HG02588 (cell line): ENCODE results near the gene EIF4EBP3.
"Not testable (repeated sequence)": the region's sequence is repeated elsewhere in the genome, so short reads cannot be mapped to it uniquely, and the experiment has no call there.

Source experiments
- ATAC-seq: cut with Tn5 transposase; IDR thresholded peaks from one replicate; pipeline ENCODE4 v1.9.1; 2021; ENCODE audit warnings: mild to moderate bottlenecking, moderate library complexity; ENCODE audit not compliant: unreplicated experiment

EIF4EBP3 gene

DNA sequence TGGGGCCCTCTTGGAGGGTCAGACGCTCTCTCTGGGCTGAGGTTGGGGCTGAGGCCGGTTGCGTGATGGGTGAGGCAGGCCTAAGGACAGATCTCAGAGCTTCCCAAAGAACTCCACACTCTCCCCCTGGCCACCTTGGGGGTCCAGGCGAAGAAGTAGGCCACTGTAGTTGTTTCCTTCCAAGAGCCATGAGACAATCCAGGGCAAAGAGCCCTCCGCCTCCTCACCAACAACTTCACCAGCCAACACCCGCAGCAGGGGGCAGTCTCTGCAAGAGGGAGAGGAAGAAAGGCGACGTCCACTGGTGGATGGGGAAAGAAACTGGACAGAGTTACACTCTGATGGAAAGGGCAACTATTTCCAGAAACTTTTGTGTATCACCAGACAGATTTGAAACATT is 27.8 kb downstream of the EIF4EBP3 start:
- no peak for ATAC-seq

GRCh38 chr5:140576776-140577201 is 29.3 kb downstream of the EIF4EBP3 start:
- ATAC-seq: no peak

DNA sequence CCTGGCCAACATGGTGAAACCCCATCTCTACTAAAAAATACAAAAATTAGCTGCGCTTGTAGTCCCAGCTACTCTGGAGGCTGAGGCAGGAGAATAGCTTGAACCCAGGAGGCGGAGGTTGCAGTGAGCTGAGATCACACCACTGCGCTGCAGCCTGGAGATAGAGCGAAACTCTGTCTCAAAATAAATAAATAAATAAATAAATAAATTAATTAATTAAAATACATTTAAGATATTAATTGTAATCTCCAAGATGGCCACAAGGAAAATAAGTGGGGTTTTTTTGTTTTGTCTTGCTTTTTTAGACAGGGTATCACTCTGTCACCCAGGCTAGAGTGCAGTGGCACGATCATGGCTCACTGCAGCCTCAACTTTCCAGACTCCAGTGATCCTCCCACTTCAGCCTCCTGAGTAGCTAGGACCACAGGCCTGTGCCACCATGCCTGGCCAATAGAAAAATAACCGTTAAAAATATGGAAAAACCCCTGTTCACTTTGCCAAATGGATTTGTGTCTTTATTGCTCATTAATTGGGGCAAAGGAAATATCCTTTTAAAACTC is 31.8 kb downstream of the EIF4EBP3 start:
- ATAC-seq: not testable (repeated sequence)

- ATAC-seq: no peak
These were observed 40.0 kb downstream of the EIF4EBP3 start for GRCh38 chr5:140587495-140587894.

DNA sequence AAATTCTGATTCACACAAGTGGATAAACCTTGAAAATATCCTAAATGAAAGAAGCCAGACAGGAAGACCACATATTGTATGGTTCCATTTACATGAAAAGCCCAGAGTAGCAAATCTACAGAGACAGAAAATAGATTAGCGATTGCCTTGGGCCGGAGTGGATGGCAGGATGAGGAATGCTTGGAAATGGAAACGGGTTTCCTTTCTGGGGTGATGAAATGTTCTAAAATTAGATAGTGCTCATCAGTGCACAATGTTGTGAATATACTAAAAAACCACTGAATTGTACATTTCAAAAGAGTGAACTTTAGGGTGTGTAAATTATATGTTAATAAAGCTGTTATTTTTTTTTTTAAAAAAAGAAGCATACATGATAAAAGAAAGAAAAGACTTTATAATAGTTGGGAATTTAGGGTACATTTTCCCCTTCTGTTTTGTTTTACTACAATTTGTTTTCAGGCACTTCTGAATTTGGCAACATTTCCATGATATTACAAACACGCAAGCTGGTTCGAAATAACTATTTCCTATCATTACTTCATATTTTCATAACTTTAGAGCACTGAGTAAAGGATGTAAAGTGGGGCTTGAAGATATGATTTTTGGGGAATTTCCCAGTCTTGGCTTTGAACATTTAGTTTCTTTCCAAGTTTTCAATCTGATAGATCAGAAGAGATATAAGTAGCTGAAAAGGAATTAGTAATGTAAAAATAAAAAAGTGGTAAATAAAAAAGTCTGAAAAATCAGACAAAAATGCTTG is 41.0 kb downstream of the EIF4EBP3 start:
- no peak for ATAC-seq

DNA sequence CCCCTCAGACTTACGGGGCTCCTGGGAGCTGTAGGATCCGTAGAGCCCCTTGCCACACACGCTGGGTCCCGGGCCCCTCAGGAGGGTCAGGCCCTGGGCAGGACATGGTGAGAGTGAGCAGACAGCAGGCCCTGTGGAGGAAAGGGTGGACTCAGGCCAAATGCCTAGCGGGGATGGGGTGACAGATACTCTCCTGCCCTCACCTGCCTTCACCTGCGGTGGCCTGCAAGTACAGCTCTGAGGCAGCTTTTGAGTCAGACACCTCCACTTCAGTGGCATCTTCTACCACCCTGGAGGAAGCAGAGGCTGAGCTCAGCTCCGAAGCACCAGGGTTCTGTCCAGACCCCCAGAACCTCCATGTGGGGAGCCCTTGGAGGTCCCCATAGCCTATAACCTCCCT is 43.4 kb downstream of the EIF4EBP3 start:
- ATAC-seq: no peak

GRCh38 chr5:140591747-140592372 is 44.4 kb downstream of the EIF4EBP3 start:
- ATAC-seq: no peak

- ATAC-seq: not testable (repeated sequence)
These were observed 45.6 kb downstream of the EIF4EBP3 start for GRCh38 chr5:140593070-140593469.

DNA sequence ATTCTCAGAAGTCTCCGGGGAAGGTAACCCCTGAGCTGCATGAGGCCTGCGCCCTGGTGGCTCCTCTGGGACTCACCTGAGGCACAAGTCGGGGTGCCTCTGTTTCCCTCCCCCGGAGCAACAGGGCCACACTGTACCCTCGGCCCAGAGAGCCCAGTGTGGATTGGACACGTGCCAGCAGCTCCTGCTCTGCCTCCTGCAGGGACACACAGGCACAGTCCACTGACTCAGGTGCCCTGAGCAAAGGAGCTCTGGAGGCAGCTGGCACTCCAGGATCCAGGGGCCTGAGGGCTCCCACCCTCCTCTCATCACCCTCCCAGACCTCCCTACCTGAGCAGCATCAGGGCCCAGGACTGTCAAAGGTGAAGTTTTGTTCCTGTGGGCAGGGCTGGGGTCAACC is 46.7 kb downstream of the EIF4EBP3 start:
- no peak for ATAC-seq

DNA sequence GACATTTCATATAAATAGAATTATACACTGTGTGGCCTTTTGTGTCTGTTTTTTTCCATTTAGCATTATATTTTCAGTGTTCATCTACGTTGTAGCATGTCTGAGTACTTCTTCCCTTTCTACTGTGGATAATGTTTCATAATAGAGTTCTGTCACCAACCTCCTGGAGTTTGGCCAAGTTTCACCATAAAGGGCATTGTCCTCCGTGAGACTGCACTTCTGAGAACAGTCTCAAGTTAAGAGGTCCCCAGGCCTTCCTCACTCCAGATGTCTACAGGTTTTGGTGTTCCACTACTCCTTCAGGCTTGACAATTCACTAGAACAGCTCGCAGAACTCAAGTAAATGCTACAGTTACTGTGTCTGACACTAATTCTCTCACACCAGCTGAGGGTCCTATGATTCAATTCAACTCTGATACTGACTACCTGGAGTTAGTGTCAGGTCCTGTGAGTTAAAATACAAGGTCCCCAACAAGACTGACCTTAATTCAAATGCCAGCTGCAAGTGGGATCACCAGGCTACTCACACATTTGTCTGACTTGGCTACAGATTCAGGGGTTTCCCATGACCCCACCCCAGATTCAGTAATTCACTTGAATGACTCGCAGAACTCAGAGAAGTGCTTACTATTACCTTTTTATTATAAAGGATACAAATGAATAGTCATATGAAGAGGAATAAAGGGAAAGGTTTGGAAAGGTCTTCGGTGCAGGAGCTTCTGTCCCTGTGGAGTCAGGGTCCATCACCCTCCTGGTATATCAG is 48.3 kb downstream of the EIF4EBP3 start:
- ATAC-seq: no peak

DNA sequence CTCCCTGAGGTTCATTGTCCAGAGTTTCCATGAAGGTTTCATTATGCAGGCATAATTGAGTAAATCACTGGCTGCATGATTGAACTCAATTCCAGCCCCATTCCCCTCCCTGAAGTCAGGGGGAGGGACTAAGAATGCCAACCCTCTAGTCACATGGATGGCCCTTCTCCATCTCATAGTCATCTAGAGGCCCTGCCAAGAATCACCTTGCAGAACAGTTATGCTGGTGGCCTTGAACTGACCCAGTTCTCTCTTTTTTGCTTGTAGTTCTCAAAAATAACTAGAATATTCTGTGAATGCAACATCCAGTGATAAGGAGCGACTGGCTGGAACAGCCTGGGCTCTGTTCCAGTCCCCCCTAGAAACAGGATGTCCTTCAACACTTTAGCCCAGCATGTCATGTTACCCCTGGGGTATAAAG is 48.9 kb downstream of the EIF4EBP3 start:
- ATAC-seq: no peak

- ATAC-seq: no peak
These were observed 51.4 kb downstream of the EIF4EBP3 start for GRCh38 chr5:140598836-140599235.
